PC-3 (cell line): ENCODE data around the gene TRIM65. TPM values are rescaled to one million over a fixed set of nuclear protein-coding genes. Genes with fewer than 3 reads are reported as not detected.
A peak's percentile ranks its signal among the peaks of the same experiment; 100 is the strongest.

ENCODE experiments used
- ATAC-seq: fragments of 200-7000 bp; cut with Tn5 transposase; 2 replicates; pipeline ENCODE4 v1.9.1; 2020; ENCODE audit warnings: mild to moderate bottlenecking, moderate library complexity
- BruUV-seq: library from RNA; stranded (reverse); fragments of 400-500 nt; replicated peaks from 2 replicates; lab custom pipeline; 2021; lab: Mats Ljungman, UMichigan
- CTCF ChIA-PET: fragments of 300-600 bp; sonication (Branson Sonifier 250); formaldehyde crosslinking; loops from one replicate; lab custom pipeline; 2022; ENCODE audit warnings: antibody characterized with exemption; lab: Charles Lee
- POLR2A ChIA-PET: fragments of 300-600 bp; sonication (Branson Sonifier 250); formaldehyde crosslinking; loops from one replicate; lab custom pipeline; 2022; ENCODE audit warnings: antibody characterized with exemption; ENCODE audit not compliant: unreplicated experiment; lab: Charles Lee
- DNase-seq: peaks from one replicate; pipeline ENCODE4 v3.0.0-alpha.2; 2015
- H2AFZ ChIP-seq: fragments of 300-600 bp; sonication (generic); 2 replicates; pipeline ENCODE4 v1.6.0; 2016; ENCODE audit warnings: antibody characterized with exemption, low read length
- H3F3A ChIP-seq: fragments of 300-600 bp; sonication (generic); one replicate; pipeline ENCODE4 v1.6.0; 2017; ENCODE audit warnings: antibody characterized with exemption, low read length, control low read depth, mild to moderate bottlenecking; ENCODE audit not compliant: unreplicated experiment
- H3K27ac ChIP-seq: fragments of 300-600 bp; sonication (generic); 2 replicates; pipeline ENCODE4 v1.5.1; 2016; ENCODE audit warnings: mild to moderate bottlenecking, low read length
- H3K27me3 ChIP-seq: fragments of 300-600 bp; sonication (generic); 2 replicates; pipeline ENCODE4 v1.6.1; 2016; ENCODE audit warnings: low read length, mixed read lengths
- H3K36me3 ChIP-seq: fragments of 300-600 bp; sonication (generic); 2 replicates; pipeline ENCODE4 v1.6.1; 2016; ENCODE audit warnings: low read depth, mixed run types, low read length, mixed read lengths
- H3K4me1 ChIP-seq: fragments of 300-600 bp; sonication (generic); 2 replicates; pipeline ENCODE4 v1.5.1; 2016; ENCODE audit warnings: low read length; ENCODE audit not compliant: insufficient read depth
- H3K4me2 ChIP-seq: fragments of 300-600 bp; sonication (generic); 2 replicates; pipeline ENCODE4 v1.6.0; 2016; ENCODE audit warnings: low read length
- H3K4me3 ChIP-seq: fragments of 300-600 bp; sonication (generic); 2 replicates; pipeline ENCODE4 v1.5.1; 2016; ENCODE audit warnings: mild to moderate bottlenecking, low read length, mixed read lengths
- H3K79me2 ChIP-seq: fragments of 300-600 bp; sonication (generic); 2 replicates; pipeline ENCODE4 v1.6.1; 2017; ENCODE audit warnings: low read length, mixed read lengths
- H3K9ac ChIP-seq: fragments of 300-600 bp; sonication (generic); 2 replicates; pipeline ENCODE4 v1.6.0; 2016; ENCODE audit warnings: mild to moderate bottlenecking, low read length
- H3K9me2 ChIP-seq: fragments of 300-600 bp; sonication (generic); replicated peaks from 2 replicates; pipeline ENCODE4 v1.6.1; 2016; ENCODE audit warnings: mixed run types, low read length, mixed read lengths
- H3K9me3 ChIP-seq: fragments of 300-600 bp; sonication (generic); 2 replicates; pipeline ENCODE4 v1.6.1; 2016; ENCODE audit warnings: low read length, mixed read lengths
- H4K20me1 ChIP-seq: fragments of 300-600 bp; sonication (generic); 2 replicates; pipeline ENCODE4 v1.6.1; 2016; ENCODE audit warnings: low read length, mixed read lengths
- EZH2 ChIP-seq: fragments of 300-600 bp; sonication (generic); IDR thresholded peaks from one replicate; pipeline ENCODE4 v1.6.1; 2017; ENCODE audit warnings: antibody characterized with exemption, mild to moderate bottlenecking, low read length; ENCODE audit not compliant: unreplicated experiment
- EZH2phosphoT487 ChIP-seq: fragments of 300-600 bp; sonication (generic); IDR thresholded peaks from 2 replicates; pipeline ENCODE4 v1.6.1; 2018; ENCODE audit warnings: mild to moderate bottlenecking, antibody characterized with exemption, low read length, borderline replicate concordance
- intact Hi-C: fragments of 100-400 bp; cut with micrococcal nuclease; formaldehyde crosslinking; loops from 2 replicates; pipeline ENCODE4 v1.9.0; 2023
- total RNA-seq: library from RNA; depleted of rRNA; stranded (reverse); fragments of >200 nt; gene quantifications from 2 replicates; pipeline ENCODE4 v1.2.3, GENCODE V29; 2014
- TF ChIP-seq, protein P1 (sequence below): fragments of 300-600 bp; sonication (generic); conservative IDR thresholded peaks from 2 replicates; pipeline ENCODE4 v1.5.1; 2017; ENCODE audit warnings: antibody characterized with exemption, low read depth, mild to moderate bottlenecking, low read length

TRIM65 gene
- total RNA-seq, 1 experiment from 2014 or later = 32.3 TPM

DNA sequence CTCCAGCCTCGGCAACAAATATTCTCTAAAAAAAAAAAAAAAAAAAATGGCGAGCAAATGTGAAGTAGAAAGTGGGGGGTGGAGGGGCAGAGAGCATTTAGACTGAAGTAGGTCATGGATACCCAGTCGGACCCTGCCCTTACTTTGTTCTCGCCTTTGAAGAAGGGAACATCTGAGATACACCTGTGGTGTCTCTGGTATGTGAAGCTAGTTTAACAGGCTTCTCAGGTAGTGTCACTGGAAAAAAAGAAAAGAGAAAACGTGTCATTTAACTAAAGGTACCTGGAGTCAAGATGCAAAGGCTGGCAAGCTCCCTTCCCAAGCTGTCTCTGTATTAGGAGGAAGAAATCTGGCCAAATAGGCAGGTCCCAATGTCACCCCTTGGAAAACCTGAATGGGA is 36.1 kb upstream of the TRIM65 start:
- ATAC-seq (no peak), DNase-seq (no peak)
- H3K4me3 ChIP-seq = no peak overlapping the region
- no TSS peak for BruUV-seq
- TF ChIP-seq EZH2phosphoT487 (no peak), EZH2 (no peak)
- TF ChIP-seq, protein P1, sequence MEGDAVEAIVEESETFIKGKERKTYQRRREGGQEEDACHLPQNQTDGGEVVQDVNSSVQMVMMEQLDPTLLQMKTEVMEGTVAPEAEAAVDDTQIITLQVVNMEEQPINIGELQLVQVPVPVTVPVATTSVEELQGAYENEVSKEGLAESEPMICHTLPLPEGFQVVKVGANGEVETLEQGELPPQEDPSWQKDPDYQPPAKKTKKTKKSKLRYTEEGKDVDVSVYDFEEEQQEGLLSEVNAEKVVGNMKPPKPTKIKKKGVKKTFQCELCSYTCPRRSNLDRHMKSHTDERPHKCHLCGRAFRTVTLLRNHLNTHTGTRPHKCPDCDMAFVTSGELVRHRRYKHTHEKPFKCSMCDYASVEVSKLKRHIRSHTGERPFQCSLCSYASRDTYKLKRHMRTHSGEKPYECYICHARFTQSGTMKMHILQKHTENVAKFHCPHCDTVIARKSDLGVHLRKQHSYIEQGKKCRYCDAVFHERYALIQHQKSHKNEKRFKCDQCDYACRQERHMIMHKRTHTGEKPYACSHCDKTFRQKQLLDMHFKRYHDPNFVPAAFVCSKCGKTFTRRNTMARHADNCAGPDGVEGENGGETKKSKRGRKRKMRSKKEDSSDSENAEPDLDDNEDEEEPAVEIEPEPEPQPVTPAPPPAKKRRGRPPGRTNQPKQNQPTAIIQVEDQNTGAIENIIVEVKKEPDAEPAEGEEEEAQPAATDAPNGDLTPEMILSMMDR = no peak
- H4K20me1 ChIP-seq = no peaks in the 10 kb centered on the region
- no peak overlapping the region for H3K4me2 ChIP-seq
- POLR2A ChIA-PET = interaction anchor here (0.5 kb wide), 1 partner anchor 28 kb away, joined by 3 read pairs; no protein-coding TSS in a partner anchor
- H3K9ac ChIP-seq = no peak overlapping the region
- no peaks in the 10 kb centered on the region for H3K36me3 ChIP-seq
- H3K27ac ChIP-seq = no peak overlapping the region
- no peaks in the 10 kb centered on the region for H3F3A ChIP-seq
- no peaks in the 10 kb centered on the region for H3K79me2 ChIP-seq
- no peak overlapping the region for H2AFZ ChIP-seq
- H3K27me3 ChIP-seq = no peaks in the 10 kb centered on the region
- no peaks in the 10 kb centered on the region for H3K9me3 ChIP-seq
- H3K4me1 ChIP-seq = no peaks in the 10 kb centered on the region
- CTCF ChIA-PET = no interaction called here
- no peaks in the 10 kb centered on the region for H3K9me2 ChIP-seq
- intact Hi-C loops = no loop called here

DNA sequence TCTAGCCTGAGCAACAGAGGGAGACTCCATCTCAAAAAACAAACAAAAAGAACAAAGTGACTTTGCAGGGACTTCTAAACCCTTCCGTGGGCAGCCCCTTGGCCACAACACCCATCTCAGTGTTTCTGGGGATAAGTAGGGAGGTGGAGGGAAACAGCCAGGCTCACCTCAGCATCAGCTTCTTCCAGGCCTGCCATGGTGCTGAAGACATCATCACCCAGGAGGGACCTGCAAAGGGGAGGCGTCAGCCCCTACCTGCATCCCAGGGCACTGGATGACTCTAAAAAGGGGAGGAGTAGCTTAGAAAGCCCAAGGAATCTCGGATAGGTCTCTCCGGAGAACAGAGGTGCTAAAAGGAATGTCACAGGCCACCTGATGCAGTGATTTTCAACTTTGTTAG is 34.3 kb upstream of the TRIM65 start:
- no peak overlapping the region for H2AFZ ChIP-seq
- no peaks in the 10 kb centered on the region for H3K4me1 ChIP-seq
- BruUV-seq = no TSS peak
- H3K9me3 ChIP-seq = no peaks in the 10 kb centered on the region
- CTCF ChIA-PET = no interaction called here
- H3F3A ChIP-seq = no peaks in the 10 kb centered on the region
- no peaks in the 10 kb centered on the region for H4K20me1 ChIP-seq
- POLR2A ChIA-PET = no interaction called here
- H3K9me2 ChIP-seq = no peaks in the 10 kb centered on the region
- DNase-seq (no peak), ATAC-seq (no peak)
- no peak for TF ChIP-seq EZH2
- no peak for TF ChIP-seq EZH2phosphoT487
- TF ChIP-seq, protein P1 = no peak
- no peak overlapping the region for H3K4me2 ChIP-seq
- no peaks in the 10 kb centered on the region for H3K79me2 ChIP-seq
- H3K27ac ChIP-seq = no peak overlapping the region
- no peak overlapping the region for H3K4me3 ChIP-seq
- H3K27me3 ChIP-seq = no peaks in the 10 kb centered on the region
- no peaks in the 10 kb centered on the region for H3K36me3 ChIP-seq
- no peak overlapping the region for H3K9ac ChIP-seq
- intact Hi-C loops = no loop called here

DNA sequence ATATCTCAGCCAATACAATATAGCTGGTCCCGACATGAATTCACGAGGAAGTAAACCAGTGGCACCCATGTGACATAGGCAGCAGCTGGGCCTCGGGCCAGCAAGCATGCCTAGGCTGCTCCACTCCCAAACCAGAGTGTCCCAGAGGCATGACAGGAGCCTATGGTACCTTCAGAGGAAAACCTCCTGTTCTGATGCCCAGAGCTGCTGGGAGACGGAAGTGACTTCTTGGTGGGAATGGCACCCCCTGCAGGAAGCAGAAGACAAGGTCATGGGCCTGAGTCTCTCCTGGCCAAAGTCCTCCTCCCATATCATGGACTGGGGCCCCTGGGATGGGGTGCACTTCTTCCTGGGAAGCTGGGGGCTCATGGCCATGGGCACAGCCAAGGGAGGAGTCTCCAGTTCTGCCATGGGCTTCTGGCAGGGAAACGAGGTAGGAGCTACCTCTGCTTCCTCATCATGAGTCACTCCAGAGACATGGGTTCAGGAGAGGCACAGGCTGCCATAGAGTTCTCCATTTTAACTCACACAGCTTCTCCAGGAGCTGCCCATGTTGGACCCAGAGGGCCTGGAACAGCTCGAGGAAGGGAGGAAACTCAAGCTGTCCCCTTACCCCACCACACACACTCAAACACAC is 30.7 kb upstream of the TRIM65 start:
- H2AFZ ChIP-seq = no peak overlapping the region
- intact Hi-C loops = no loop called here
- H4K20me1 ChIP-seq = no peaks in the 10 kb centered on the region
- H3F3A ChIP-seq = no peaks in the 10 kb centered on the region
- H3K27me3 ChIP-seq = no peaks in the 10 kb centered on the region
- no peaks in the 10 kb centered on the region for H3K4me1 ChIP-seq
- ATAC-seq (peak; percentile 55), DNase-seq (no peak)
- BruUV-seq = no TSS peak
- POLR2A ChIA-PET = no interaction called here
- no peaks in the 10 kb centered on the region for H3K9me3 ChIP-seq
- no peak overlapping the region for H3K9ac ChIP-seq
- H3K36me3 ChIP-seq = no peaks in the 10 kb centered on the region
- no peak overlapping the region for H3K27ac ChIP-seq
- no peaks in the 10 kb centered on the region for H3K9me2 ChIP-seq
- no peak for TF ChIP-seq EZH2
- TF ChIP-seq, protein P1 = peak; percentile 50; the same call in 1 of the 2 replicates
- H3K79me2 ChIP-seq = no peaks in the 10 kb centered on the region
- no peak overlapping the region for H3K4me3 ChIP-seq
- CTCF ChIA-PET = no interaction called here
- no peak overlapping the region for H3K4me2 ChIP-seq
